DOHH2 (cell line): ENCODE data around the gene HDLBP.

ENCODE experiments used
- H3F3A ChIP-seq: fragments of 200-600 bp; sonication (generic), shearing (Covaris generic); 2 replicates; pipeline ENCODE4 v1.6.0; 2016; ENCODE audit warnings: antibody characterized with exemption, mild to moderate bottlenecking; ENCODE audit not compliant: control insufficient read depth, insufficient read depth
- H3K27ac ChIP-seq: fragments of 200-600 bp; sonication (generic); 2 replicates; pipeline ENCODE4 v1.5.1; 2014; ENCODE audit warnings: low read depth, mild to moderate bottlenecking, low read length, moderate library complexity
- H3K27me3 ChIP-seq: fragments of 200-600 bp; sonication (generic); 2 replicates; pipeline ENCODE4 v1.6.1; 2014; ENCODE audit warnings: mild to moderate bottlenecking, low read length, mixed read lengths; ENCODE audit not compliant: control insufficient read depth
- H3K36me3 ChIP-seq: fragments of 200-600 bp; sonication (generic); 2 replicates; pipeline ENCODE4 v1.6.1; 2014; ENCODE audit warnings: mild to moderate bottlenecking, low read length, moderate library complexity, mixed read lengths; ENCODE audit not compliant: control insufficient read depth
- H3K4me1 ChIP-seq: fragments of 200-600 bp; sonication (generic); 2 replicates; pipeline ENCODE4 v1.6.1; 2014; ENCODE audit warnings: mild to moderate bottlenecking, low read length, mixed read lengths; ENCODE audit not compliant: control insufficient read depth
- H3K4me2 ChIP-seq: fragments of 200-600 bp; sonication (generic); 2 replicates; pipeline ENCODE4 v1.6.0; 2014; ENCODE audit warnings: mild to moderate bottlenecking, low read length, moderate library complexity
- H3K4me3 ChIP-seq: fragments of 200-600 bp; sonication (generic); 2 replicates; pipeline ENCODE4 v1.5.1; 2014; ENCODE audit warnings: mild to moderate bottlenecking, low read length, mixed read lengths
- H3K79me2 ChIP-seq: fragments of 200-600 bp; sonication (generic); 2 replicates; pipeline ENCODE4 v1.6.1; 2014; ENCODE audit warnings: mild to moderate bottlenecking, low read length, mixed read lengths; ENCODE audit not compliant: control insufficient read depth
- H3K9me2 ChIP-seq: fragments of 200-600 bp; sonication (generic); replicated peaks from 2 replicates; pipeline ENCODE4 v1.6.1; 2014; ENCODE audit warnings: mild to moderate bottlenecking, low read length, mixed read lengths; ENCODE audit not compliant: control insufficient read depth
- H3K9me3 ChIP-seq: fragments of 200-600 bp; sonication (generic); 2 replicates; pipeline ENCODE4 v1.6.1; 2014; ENCODE audit warnings: antibody characterized with exemption, low read length, mixed read lengths; ENCODE audit not compliant: control insufficient read depth, insufficient read depth
- H4K20me1 ChIP-seq: fragments of 200-600 bp; sonication (generic); 2 replicates; pipeline ENCODE4 v1.6.0; 2014; ENCODE audit warnings: low read depth, mild to moderate bottlenecking, antibody characterized with exemption, low read length, moderate library complexity; ENCODE audit not compliant: control insufficient read depth, insufficient read depth
- EZH2phosphoT487 ChIP-seq: fragments of 200-600 bp; sonication (generic); IDR thresholded peaks from 2 replicates; pipeline ENCODE4 v1.6.1; 2017; ENCODE audit warnings: borderline replicate concordance, mild to moderate bottlenecking, antibody characterized with exemption, low read length, moderate library complexity, mixed read lengths
- TF ChIP-seq, protein P1 (sequence below): fragments of 200-600 bp; sonication (generic); IDR thresholded peaks from one replicate; pipeline ENCODE4 v1.5.1; 2014; ENCODE audit warnings: antibody characterized with exemption, mild to moderate bottlenecking, low read depth, low read length; ENCODE audit not compliant: poor library complexity, severe bottlenecking

The HDLBP gene

GRCh38 chr2:241312082-241312481, 3.4 kb downstream of the HDLBP start:
- H3K27ac ChIP-seq, result no peak overlapping the region; the same call in 1 of the 2 replicates
- no peak for TF ChIP-seq EZH2phosphoT487
- TF ChIP-seq, protein P1, sequence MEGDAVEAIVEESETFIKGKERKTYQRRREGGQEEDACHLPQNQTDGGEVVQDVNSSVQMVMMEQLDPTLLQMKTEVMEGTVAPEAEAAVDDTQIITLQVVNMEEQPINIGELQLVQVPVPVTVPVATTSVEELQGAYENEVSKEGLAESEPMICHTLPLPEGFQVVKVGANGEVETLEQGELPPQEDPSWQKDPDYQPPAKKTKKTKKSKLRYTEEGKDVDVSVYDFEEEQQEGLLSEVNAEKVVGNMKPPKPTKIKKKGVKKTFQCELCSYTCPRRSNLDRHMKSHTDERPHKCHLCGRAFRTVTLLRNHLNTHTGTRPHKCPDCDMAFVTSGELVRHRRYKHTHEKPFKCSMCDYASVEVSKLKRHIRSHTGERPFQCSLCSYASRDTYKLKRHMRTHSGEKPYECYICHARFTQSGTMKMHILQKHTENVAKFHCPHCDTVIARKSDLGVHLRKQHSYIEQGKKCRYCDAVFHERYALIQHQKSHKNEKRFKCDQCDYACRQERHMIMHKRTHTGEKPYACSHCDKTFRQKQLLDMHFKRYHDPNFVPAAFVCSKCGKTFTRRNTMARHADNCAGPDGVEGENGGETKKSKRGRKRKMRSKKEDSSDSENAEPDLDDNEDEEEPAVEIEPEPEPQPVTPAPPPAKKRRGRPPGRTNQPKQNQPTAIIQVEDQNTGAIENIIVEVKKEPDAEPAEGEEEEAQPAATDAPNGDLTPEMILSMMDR, result no peak
- H4K20me1 ChIP-seq, result peaks cover 28% of the 10 kb centered on the region

DNA sequence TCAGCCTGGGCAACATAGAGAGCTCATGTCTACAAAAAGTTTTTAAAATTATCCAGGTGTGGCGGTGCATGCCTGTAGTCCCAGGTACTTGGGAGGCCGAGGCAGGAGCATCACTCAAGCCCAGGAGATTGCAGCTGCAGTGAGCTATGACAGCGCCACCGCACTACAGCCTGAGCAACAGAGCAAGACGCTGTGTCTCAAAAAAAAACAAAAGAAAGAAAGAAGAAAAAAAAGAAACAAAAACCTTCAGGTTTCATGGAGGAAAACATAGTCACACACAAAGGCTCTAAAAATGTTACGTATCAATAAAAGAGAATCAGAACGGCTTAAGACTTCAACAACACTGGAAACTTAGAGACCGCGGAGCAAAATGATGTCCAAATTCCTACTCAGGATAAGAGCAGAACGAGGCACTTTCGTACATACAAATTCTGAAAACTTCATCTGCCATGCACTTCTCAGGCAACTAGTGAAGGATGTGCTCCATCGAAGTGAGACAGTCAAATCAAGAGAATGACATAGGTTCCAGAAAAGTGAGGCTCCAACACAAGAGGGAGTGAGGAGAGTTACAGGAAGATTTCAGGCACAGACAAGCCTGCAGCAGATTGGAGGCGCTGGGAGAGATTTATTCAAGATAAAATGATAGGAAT, 4.4 kb downstream of the HDLBP start:
- Histone ChIP-seq H3K9me3 (no peaks in the 10 kb centered on the region), H3K4me3 (peak overlapping the region; percentile 57), H4K20me1 (peaks cover 22% of the 10 kb centered on the region), H3K4me2 (peak overlapping the region; percentile 70), H3K27ac (peak overlapping the region; percentile 60), H3K9me2 (no peaks in the 10 kb centered on the region), H3K27me3 (no peaks in the 10 kb centered on the region), H3K4me1 (peaks cover 79% of the 10 kb centered on the region), H3F3A (peaks cover 18% of the 10 kb centered on the region), H3K36me3 (peaks cover 24% of the 10 kb centered on the region), H3K79me2 (peaks cover 96% of the 10 kb centered on the region)
- TF ChIP-seq EZH2phosphoT487, result no peak
- TF ChIP-seq, protein P1, result no peak

More at GRCh38 chr2:241312082-241312481, 3.4 kb downstream of the HDLBP start:
- H3F3A ChIP-seq, result peaks cover 18% of the 10 kb centered on the region
- peak overlapping the region; percentile 70 for H3K4me2 ChIP-seq
- H3K9me2 ChIP-seq, result no peaks in the 10 kb centered on the region
- H3K4me3 ChIP-seq, result peak overlapping the region; percentile 57
- peaks cover 34% of the 10 kb centered on the region for H3K36me3 ChIP-seq
- H3K9me3 ChIP-seq, result no peaks in the 10 kb centered on the region
- H3K4me1 ChIP-seq, result peaks cover 71% of the 10 kb centered on the region
- no peaks in the 10 kb centered on the region for H3K27me3 ChIP-seq
- H3K79me2 ChIP-seq, result peaks cover 96% of the 10 kb centered on the region

DNA sequence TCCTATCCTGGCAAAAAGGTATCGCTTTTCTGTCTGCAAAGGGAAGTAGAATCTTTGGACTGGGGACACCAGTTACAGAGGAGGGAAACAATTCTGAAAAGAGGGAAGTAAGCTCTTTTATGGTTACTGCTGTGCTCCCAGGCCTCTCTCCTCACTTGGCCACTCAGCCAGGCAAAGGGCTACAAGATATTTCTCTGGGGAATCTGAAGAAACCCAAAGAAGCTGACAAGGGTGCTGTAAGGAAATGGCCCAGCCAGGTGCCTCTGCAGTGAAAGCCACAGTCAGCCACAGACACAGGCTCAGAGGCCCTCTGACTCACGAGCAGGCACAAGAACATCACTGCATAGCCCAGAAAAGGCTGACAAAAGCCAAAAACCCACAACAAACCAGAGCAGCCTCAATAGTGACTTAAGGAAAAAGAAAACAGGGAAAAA, 5.8 kb downstream of the HDLBP start:
- peak overlapping the region; percentile 60 for H3K27ac ChIP-seq
- peaks cover 92% of the 10 kb centered on the region for H3K4me1 ChIP-seq
- peaks cover 21% of the 10 kb centered on the region for H3K36me3 ChIP-seq
- peak overlapping the region; percentile 70 for H3K4me2 ChIP-seq
- peaks cover 22% of the 10 kb centered on the region for H4K20me1 ChIP-seq
- H3F3A ChIP-seq, result peaks cover 18% of the 10 kb centered on the region
- H3K9me3 ChIP-seq, result no peaks in the 10 kb centered on the region
- no peaks in the 10 kb centered on the region for H3K27me3 ChIP-seq
- H3K79me2 ChIP-seq, result peaks cover 100% of the 10 kb centered on the region
- peak overlapping the region; percentile 57 for H3K4me3 ChIP-seq
- TF ChIP-seq, protein P1, result no peak
- no peak for TF ChIP-seq EZH2phosphoT487
- no peaks in the 10 kb centered on the region for H3K9me2 ChIP-seq
